NCI-H69 (cell line): ENCODE results near the gene RAB37.

Experiments
- DNase-seq: peaks from one replicate; lab custom pipeline; 2025; lab: John Stamatoyannopoulos, UW

The RAB37 gene

GRCh38 chr17:74745548-74746177, 8.6 kb downstream of the RAB37 start:
- DNase-seq = no peak

GRCh38 chr17:74746376-74746775, 9.3 kb downstream of the RAB37 start:
- DNase-seq = no peak

- no peak for DNase-seq
These were observed 9.9 kb downstream of the RAB37 start for GRCh38 chr17:74746922-74747321.

- no peak for DNase-seq
These were observed 11.1 kb downstream of the RAB37 start for GRCh38 chr17:74748279-74748528.

GRCh38 chr17:74748529-74749278, 11.6 kb downstream of the RAB37 start, which contains the start of gene NHERF1:
NHERF1 (plus strand) TSS chr17:74748628; CDS start chr17:74748847, 219 bp downstream.
- DNase-seq = peak; percentile 97

- DNase-seq = peak; percentile 64
These were observed 12.4 kb downstream of the RAB37 start for GRCh38 chr17:74749279-74750038.

- no peak for DNase-seq
These were observed 12.9 kb downstream of the RAB37 start for GRCh38 chr17:74750039-74750326.

- DNase-seq = no peak
These were observed 13.4 kb downstream of the RAB37 start for GRCh38 chr17:74750327-74751069.

GRCh38 chr17:74752415-74752814, 15.4 kb downstream of the RAB37 start:
- DNase-seq = no peak

GRCh38 chr17:74752822-74753401, 15.9 kb downstream of the RAB37 start:
- no peak for DNase-seq

GRCh38 chr17:74754832-74755231, 17.8 kb downstream of the RAB37 start:
- DNase-seq = no peak

- DNase-seq = no peak
These were observed 18.5 kb downstream of the RAB37 start for GRCh38 chr17:74755533-74755932.

GRCh38 chr17:74756891-74757290, 19.8 kb downstream of the RAB37 start:
- DNase-seq = no peak

- peak; percentile 84 for DNase-seq
These were observed 20.4 kb downstream of the RAB37 start for GRCh38 chr17:74757502-74757901.

- DNase-seq = peak; percentile 82
These were observed 21.1 kb downstream of the RAB37 start for GRCh38 chr17:74757931-74758847.

- peak; percentile 53 for DNase-seq
These were observed 21.8 kb downstream of the RAB37 start for GRCh38 chr17:74758848-74759168.

GRCh38 chr17:74759243-74759801, 22.3 kb downstream of the RAB37 start:
- no peak for DNase-seq

GRCh38 chr17:74759941-74760340, 22.9 kb downstream of the RAB37 start:
- DNase-seq = no peak

- peak; percentile 22 for DNase-seq
These were observed 23.5 kb downstream of the RAB37 start for GRCh38 chr17:74760404-74761105.

- DNase-seq = no peak
These were observed 24.4 kb downstream of the RAB37 start for GRCh38 chr17:74761419-74761818.
